GM12892 (cell line): ENCODE measurements around the gene MOV10.

Experiments
- DNase-seq: peaks from one replicate; pipeline ENCODE4 v3.0.0; 2011; ENCODE audit not compliant: insufficient read length
- FAIRE-seq: peaks from 2 replicates; lab custom pipeline; 2011; peaks lifted over from hg19 to GRCh38; lab: Jason Lieb, UNC
- POLR2A ChIP-seq: IDR thresholded peaks from 2 replicates; pipeline ENCODE4 v1.6.1; 2011; ENCODE audit warnings: low read depth, low read length, control low read depth
- POLR2AphosphoS5 ChIP-seq: IDR thresholded peaks from 2 replicates; pipeline ENCODE4 v1.6.1; 2011; ENCODE audit warnings: low read depth, low read length, control low read depth
- TAF1 ChIP-seq: IDR thresholded peaks from 2 replicates; pipeline ENCODE4 v1.6.1; 2011; ENCODE audit warnings: low read depth, mild to moderate bottlenecking, control low read depth, low read length, borderline replicate concordance

The MOV10 gene

DNA sequence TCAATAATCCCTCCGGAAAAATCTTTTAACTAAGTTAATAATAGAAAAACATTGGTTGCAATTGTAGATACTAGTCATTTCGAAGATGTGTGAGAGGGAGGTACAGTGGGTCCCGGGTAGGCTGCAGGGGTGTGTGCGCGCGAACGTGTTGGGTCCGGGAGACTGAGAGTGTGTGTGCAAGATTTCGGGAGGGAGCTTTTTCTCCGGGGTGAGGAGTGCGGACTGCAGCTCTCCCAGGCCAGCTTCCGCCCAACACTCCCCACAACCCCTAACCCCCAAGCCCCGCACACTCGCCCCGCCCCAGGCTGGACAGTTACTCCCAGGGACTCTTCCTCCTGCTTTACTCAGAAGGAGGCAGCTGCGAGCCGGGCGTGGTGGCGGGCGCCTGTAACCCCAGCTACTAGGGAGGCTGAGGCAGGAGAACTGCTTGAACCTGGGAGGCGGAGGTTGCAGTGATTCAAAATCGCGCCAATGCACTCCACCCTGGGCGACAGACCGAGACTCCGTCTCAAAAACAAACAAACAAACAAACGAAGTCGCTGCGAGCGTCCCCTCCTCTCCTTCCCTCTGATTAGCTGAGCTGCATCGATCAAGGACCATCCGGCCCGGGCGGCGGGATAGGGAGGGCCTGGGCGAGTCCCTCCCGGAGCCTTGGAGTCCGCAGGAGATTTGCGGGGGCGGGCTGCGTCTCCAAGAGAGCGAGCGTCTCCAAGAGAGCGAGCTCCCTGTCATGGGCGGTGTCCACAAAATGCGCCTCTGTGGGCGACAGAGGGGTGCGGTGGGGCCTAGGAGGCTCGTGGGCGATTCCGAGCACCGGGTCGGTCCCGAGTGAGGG lies 68.9 kb downstream of the MOV10 start:
- TF ChIP-seq POLR2AphosphoS5 (no peak), TAF1 (no peak)
- no peak for DNase-seq

DNA sequence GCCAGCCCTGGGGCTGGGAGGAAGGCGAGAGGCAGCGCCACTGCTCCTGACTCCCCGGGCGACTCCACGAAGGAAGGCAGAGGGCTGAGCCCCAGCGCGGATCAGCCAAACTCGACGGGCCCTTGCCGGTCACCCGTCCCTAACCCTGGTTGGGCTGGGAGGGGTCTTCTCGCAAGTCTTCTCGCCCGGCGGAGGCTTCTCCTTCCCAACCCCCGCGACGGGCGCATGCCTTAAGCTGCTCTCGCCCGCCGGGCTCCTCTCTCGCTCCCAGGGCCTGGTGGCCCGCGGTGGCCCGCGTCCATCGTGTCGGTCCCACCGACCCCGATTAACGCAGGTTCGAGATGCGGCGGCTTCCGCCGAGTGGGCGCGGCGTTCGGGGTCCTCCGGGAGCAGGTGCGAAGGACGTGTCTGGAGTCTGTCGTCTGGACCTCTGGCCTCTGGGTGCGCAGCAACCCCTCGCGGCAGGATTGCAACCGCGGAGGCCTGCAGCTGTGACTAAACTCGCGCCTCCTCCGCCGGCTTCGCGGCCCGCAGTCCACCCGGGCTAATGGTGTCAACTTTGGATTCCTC lies 69.6 kb downstream of the MOV10 start:
- no peak for FAIRE-seq
- no peak for DNase-seq

More for the DNA sequence above, 68.9 kb downstream of the MOV10 start:
- FAIRE-seq: no peak

DNA sequence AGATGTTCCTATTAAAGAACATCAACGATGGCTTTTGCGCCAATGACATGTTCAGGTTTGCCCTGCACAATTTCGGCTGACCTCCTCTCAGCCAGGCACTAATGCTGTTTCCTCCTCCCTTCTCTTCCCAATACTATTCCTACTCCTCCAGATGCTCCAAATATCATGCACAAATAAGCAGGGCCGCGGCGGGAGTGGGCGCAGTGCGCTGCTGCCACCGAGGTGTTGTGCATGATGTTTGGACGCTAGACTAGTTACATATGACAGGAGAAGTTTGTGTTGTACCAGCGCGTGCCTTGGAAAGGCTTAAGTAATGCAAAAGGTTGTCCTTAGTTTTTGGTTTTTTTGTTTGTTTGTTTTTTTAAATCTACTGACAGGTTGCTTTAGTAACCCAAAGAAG lies 73.9 kb downstream of the MOV10 start:
- FAIRE-seq: no peak
- TF ChIP-seq TAF1: no peak
- no peak for TF ChIP-seq POLR2AphosphoS5
- no peak for TF ChIP-seq POLR2A
- DNase-seq: no peak

More for the DNA sequence above, 69.6 kb downstream of the MOV10 start:
- TF ChIP-seq POLR2AphosphoS5: no peak
- no peak for TF ChIP-seq TAF1
- no peak for TF ChIP-seq POLR2A
